Keratinocyte (primary cell): Measurements from ENCODE around the gene LDLR. TPM values are rescaled to one million over a fixed set of nuclear protein-coding genes. Genes with fewer than 3 reads are reported as not detected.

ENCODE experiments used
- polyA plus RNA-seq, 5 experiments: library from polyadenylated mRNA; depleted of rRNA in 3 of 5; stranded (reverse) in 3 of 5; stranded (forward) in 1 of 5; unstranded in 1 of 5; fragments of >200 nt; gene quantifications; 1 replicate in 1 of 5; 2 replicates in 3 of 5; 3 replicates in 1 of 5; pipeline versions ENCODE4 v1.2.1 to v1.2.3, GENCODE V29; 2011 to 2012; ENCODE audit warnings: missing spikeins in 2 of 5, low read depth in 1 of 5, low replicate concordance in 1 of 5

The LDLR gene
- polyA plus RNA-seq, 1 donor (not counting 4 experiments of a cell fraction or from before 2014, with no cell fraction given), result 241 TPM

Other genes starting within 250 kb of the LDLR start
- gene C19orf38, start 241.0 kb upstream of the LDLR start, polyA plus RNA-seq, result 0.14 to 0.22 TPM in 2 of 3 replicates, not detected in the other
- 22.8 to 50.8 TPM (median 23.7 TPM) in 3 replicates for gene CARM1, start 217.9 kb upstream of the LDLR start, polyA plus RNA-seq
- 26.9 to 59.6 TPM (median 40.2 TPM) in 3 replicates for gene YIPF2, start 160.8 kb upstream of the LDLR start, polyA plus RNA-seq
- gene TIMM29, start 160.7 kb upstream of the LDLR start, polyA plus RNA-seq, result 6.1 to 10.3 TPM (median 8.4 TPM) in 3 replicates
- 30.8 to 61.8 TPM (median 33.1 TPM) in 3 replicates for gene SMARCA4, start 128.4 kb upstream of the LDLR start, polyA plus RNA-seq
- 1.8 to 8.0 TPM (median 6.4 TPM) in 3 replicates for gene SPC24, start 66.3 kb downstream of the LDLR start, polyA plus RNA-seq
- 2.8 to 3.9 TPM (median 3.6 TPM) in 3 replicates for gene KANK2, start 108.1 kb downstream of the LDLR start, polyA plus RNA-seq
- gene ANGPTL8, start 150.2 kb downstream of the LDLR start, polyA plus RNA-seq, result 0.18 TPM in 1 of 3 replicates, not detected in the others
- gene DOCK6, start 173.1 kb downstream of the LDLR start, polyA plus RNA-seq, result 9.1 to 14.1 TPM (median 13.3 TPM) in 3 replicates
- gene TSPAN16, start 206.7 kb downstream of the LDLR start, polyA plus RNA-seq, result not detected in 3 replicates